Measurements from ENCODE around the gene NCOR2. TPM values are rescaled to one million over a fixed set of nuclear protein-coding genes. Genes with fewer than 3 reads are reported as not detected.

NCOR2 gene
- total and polyA plus RNA-seq, 8 donors, result 49.6 to 148 (median 98.6) TPM

DNA sequence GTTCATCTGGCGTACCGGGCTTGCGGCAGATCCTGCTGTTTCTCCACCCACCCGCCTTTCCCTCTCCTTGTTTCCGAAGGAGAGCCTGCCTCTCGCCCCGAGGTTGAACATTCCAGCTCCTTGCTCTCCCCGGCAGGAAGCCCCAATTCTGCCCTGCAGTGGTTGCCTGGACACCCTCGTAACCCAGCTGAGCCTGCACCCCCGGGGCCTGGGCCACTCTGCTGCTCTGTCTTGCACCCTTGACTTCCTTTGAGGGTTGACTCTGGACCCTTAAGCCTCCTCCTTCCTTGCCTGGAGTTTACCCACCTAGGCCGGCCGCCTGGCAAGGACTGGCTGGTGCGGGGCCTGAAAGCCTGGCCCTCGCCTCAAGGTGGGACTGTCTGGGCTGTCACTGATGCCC lies 25.8 kb upstream of the NCOR2 start:
- FAIRE-seq (no peak), DNase-seq (peak in 1 of 6 donors; percentile 39), ATAC-seq (no peak)
- Histone ChIP-seq H3K36me3 (no peaks in the 10 kb centered on the region), H3K4me1 (no peaks in the 10 kb centered on the region), H3K9me3 (no peaks in the 10 kb centered on the region), H3K27me3 (no peaks in the 10 kb centered on the region), H3K27ac (no peak overlapping the region), H3K4me3 (no peak overlapping the region)
- TF ChIP-seq, protein P1, sequence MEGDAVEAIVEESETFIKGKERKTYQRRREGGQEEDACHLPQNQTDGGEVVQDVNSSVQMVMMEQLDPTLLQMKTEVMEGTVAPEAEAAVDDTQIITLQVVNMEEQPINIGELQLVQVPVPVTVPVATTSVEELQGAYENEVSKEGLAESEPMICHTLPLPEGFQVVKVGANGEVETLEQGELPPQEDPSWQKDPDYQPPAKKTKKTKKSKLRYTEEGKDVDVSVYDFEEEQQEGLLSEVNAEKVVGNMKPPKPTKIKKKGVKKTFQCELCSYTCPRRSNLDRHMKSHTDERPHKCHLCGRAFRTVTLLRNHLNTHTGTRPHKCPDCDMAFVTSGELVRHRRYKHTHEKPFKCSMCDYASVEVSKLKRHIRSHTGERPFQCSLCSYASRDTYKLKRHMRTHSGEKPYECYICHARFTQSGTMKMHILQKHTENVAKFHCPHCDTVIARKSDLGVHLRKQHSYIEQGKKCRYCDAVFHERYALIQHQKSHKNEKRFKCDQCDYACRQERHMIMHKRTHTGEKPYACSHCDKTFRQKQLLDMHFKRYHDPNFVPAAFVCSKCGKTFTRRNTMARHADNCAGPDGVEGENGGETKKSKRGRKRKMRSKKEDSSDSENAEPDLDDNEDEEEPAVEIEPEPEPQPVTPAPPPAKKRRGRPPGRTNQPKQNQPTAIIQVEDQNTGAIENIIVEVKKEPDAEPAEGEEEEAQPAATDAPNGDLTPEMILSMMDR (IDR thresholded peaks at IDR 0.05), result no peak
- 87 to 94% methylated on average over 14 of the region's 14 CpGs for WGBS, 2 donors
- intact Hi-C loops (cut with DNase I), result no loop called here

DNA sequence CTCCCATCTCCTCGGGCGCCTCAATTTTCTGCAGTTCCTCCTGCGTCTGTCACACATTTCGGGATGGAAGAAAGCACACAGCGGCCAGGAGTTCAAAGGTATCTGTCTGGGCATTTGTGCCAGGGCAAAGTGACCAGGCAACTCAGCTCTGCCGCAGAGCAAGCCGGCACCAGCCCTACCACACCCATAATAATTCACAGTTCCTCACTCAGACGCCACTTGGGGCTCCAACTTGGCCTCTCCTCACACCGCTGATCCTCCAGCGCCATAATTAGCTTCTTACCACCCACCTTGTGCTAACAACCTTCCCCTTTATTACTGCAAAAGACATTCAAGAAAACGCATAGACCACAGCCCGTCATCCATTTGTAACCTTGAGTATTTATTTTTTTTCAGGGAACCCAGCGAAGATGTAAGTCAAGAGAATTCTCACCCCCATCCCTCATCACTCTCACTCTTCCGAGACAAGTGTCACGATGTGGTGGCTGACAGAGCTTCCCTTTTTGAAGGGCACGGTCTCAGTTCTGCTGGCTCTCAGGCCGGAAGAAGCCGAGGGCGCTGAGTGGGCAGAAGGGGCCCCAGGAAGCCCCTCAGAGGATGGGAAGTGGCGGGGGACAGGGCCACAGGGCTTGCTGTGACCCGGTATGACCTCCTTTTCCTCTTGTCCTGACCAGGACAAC lies 25.2 kb upstream of the NCOR2 start:
- no peaks in the 10 kb centered on the region for H3K9me3 ChIP-seq
- TF ChIP-seq, protein P1 (IDR thresholded peaks at IDR 0.05), result no peak
- DNase-seq, result peak in 1 of 6 donors; percentile 15
- no peak for FAIRE-seq
- intact Hi-C loops (cut with DNase I), result no loop called here
- ATAC-seq, result peak in 2 of 4 donors; percentile 37 to 72
- no peaks in the 10 kb centered on the region for H3K36me3 ChIP-seq
- H3K27ac ChIP-seq, result no peak overlapping the region
- no peaks in the 10 kb centered on the region for H3K4me1 ChIP-seq
- 79 to 80% methylated on average over 21 of the region's 21 CpGs for WGBS, 2 donors
- H3K27me3 ChIP-seq, result no peaks in the 10 kb centered on the region
- no peak overlapping the region for H3K4me3 ChIP-seq

DNA sequence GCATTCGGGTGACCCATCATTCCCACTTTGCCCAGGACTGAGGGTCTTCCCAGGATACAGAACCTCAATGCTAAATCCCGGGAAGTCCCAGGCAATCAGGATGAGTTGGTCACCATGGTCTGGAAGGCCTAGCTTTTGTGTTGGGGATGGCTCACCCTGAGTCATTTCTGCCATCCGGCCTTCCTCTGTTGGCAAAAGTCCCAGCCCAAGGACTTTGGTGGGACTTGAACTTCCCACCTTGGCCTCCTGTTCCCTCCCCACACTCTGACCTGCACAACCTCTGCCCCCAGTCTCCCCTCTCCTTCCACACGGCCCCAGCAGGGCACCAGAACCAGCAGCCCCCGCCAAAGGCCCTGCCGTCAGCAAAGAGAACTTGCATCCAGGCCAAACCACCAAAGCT lies 24.6 kb upstream of the NCOR2 start:
- no peak overlapping the region for H3K4me3 ChIP-seq
- no peak overlapping the region for H3K27ac ChIP-seq
- DNase-seq, result peak in 1 of 6 donors; percentile 21
- TF ChIP-seq, protein P1 (IDR thresholded peaks at IDR 0.05), result no peak
- peak in 2 of 4 donors; percentile 12 to 13 for ATAC-seq
- H3K9me3 ChIP-seq, result no peaks in the 10 kb centered on the region
- H3K27me3 ChIP-seq, result no peaks in the 10 kb centered on the region
- WGBS, 2 donors, result 69 to 70% methylated on average over 6 of the region's 6 CpGs
- FAIRE-seq, result no peak
- H3K36me3 ChIP-seq, result no peaks in the 10 kb centered on the region
- intact Hi-C loops (cut with DNase I), result no loop called here
- no peaks in the 10 kb centered on the region for H3K4me1 ChIP-seq

DNA sequence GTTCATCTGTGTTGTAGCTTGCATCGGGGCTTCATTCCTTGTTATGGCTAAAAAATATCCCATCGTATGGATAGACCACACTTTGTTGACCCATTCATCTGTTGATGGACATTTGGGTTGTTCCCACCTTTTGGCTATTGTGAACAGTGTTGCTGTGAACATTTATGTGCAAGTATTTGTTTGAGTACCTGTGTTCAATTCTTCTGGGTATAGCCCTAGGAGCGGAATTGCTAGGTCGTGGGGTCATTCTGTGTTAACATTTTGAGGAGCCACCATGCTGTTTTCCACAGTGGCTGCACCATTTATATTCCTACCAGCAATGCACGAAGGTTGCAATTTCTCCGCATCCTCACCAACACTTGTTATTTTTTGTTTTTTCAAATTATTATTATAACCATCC lies 23.0 kb upstream of the NCOR2 start:
- no peak for FAIRE-seq
- peaks cover 0 to 2% (median 0%) of the 10 kb centered on the region in 3 donors for H3K4me1 ChIP-seq
- H3K27me3 ChIP-seq, result no peaks in the 10 kb centered on the region
- H3K4me3 ChIP-seq, result no peak overlapping the region
- TF ChIP-seq, protein P1 (IDR thresholded peaks at IDR 0.05), result no peak
- H3K36me3 ChIP-seq, result no peaks in the 10 kb centered on the region
- DNase-seq, result no peak
- ATAC-seq, result no peak
- WGBS, 2 donors, result 88 to 97% methylated on average over 6 of the region's 6 CpGs
- no peak overlapping the region for H3K27ac ChIP-seq
- no peaks in the 10 kb centered on the region for H3K9me3 ChIP-seq
- intact Hi-C loops (cut with DNase I), result no loop called here

DNA sequence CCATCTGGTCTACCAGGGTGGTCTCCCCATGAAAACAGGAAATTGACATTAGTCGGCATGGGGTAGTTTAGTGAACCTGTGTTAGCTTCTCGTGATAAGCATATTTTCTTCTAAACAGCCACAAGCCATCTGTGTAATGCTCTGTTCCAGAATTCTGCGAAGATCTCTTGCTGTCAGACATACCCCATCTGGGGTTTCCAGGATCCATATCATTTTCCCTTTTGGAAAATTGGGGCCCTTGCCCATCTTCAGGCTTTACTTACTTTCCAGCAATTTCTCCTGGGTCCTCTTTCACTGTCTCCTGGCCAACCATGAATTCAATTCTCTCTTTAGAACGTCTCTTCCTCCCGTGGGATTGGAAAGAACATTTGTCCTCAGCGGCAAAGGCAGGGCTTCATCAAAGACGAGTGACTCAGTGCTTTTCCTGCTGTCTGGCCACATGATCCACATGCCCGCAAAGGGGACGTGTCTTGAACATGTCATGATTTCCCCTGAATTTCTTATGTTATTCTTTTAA lies 21.4 kb upstream of the NCOR2 start:
- ATAC-seq (peak in 3 of 4 donors; percentile 44 to 55 (median 44)), FAIRE-seq (no peak), DNase-seq (peak in 1 of 6 donors; percentile 6)
- no peaks in the 10 kb centered on the region for H3K27me3 ChIP-seq
- WGBS, 2 donors, result 67 to 82% methylated on average over 9 of the region's 9 CpGs
- peaks cover 0 to 2% (median 0%) of the 10 kb centered on the region in 3 donors for H3K4me1 ChIP-seq
- no peaks in the 10 kb centered on the region for H3K36me3 ChIP-seq
- H3K4me3 ChIP-seq, result no peak overlapping the region
- H3K9me3 ChIP-seq, result no peaks in the 10 kb centered on the region
- TF ChIP-seq, protein P1 (IDR thresholded peaks at IDR 0.05), result no peak
- intact Hi-C loops (cut with DNase I), result no loop called here
- no peak overlapping the region for H3K27ac ChIP-seq

All from pancreas (tissue), 10 donors.